ENCODE measurements around the gene BCO1.

- TF ChIP-seq GATA2 (IDR thresholded peaks at IDR 0.05; ENCODE audit: low read depth, low read length): no peak
- TF ChIP-seq GATA3 (IDR thresholded peaks at IDR 0.05; ENCODE audit: low read depth, low read length): no peak
These were observed 77.6 kb downstream of the BCO1 start for GRCh38 chr16:81316176-81316496.

All from SH-SY5Y (cell line).